ENCODE measurements around the gene PRPF38A. TPM values are rescaled to one million over a fixed set of nuclear protein-coding genes. Genes with fewer than 3 reads are reported as not detected.

Gene PRPF38A
- total and polyA plus RNA-seq, 2 of the 4 experiments (the other 2 are of a cell fraction), result 19.0 to 23.5 TPM

GRCh38 chr1:52424813-52425212 lies 20.4 kb downstream of the PRPF38A start:
- dilution Hi-C loops (cut with HindIII; ENCODE audit: low sequenced_read_pairs, unreplicated experiment), result no loop called here
- intact Hi-C loops (cut with micrococcal nuclease), result loop anchor here (5.0 kb wide), 1 partner anchor 262 kb away; no protein-coding TSS in a partner anchor

More at GRCh38 chr1:52424813-52425212, 20.4 kb downstream of the PRPF38A start:
- Histone ChIP-seq H2AK5ac (ENCODE audit: low read depth, low read length) (no peak overlapping the region), H3K27me3 (ENCODE audit: control insufficient read depth, insufficient read depth, low read length) (no peaks in the 10 kb centered on the region), H3K9ac (ENCODE audit: low read depth, low read length) (no peak overlapping the region), H4K8ac (ENCODE audit: low read depth in 2 of 2, low read length in 2 of 2) (no peak overlapping the region), H2AFZ (replicated peaks; ENCODE audit: low read length, poor library complexity) (no peak overlapping the region), H3K56ac (ENCODE audit: extremely low read depth, insufficient read depth, low read length) (no peak overlapping the region), H3K79me1 (ENCODE audit: low read depth in 1 of 2, low read length in 2 of 2) (peaks cover 3 to 28% of the 10 kb centered on the region in 2 experiments; a peak in 3 of 4 replicates), H4K20me1 (ENCODE audit: insufficient read depth, low read length) (peaks cover 10% of the 10 kb centered on the region; the same call in 1 of the 2 replicates), H3K4me2 (ENCODE audit: low read depth, low read length) (peak overlapping the region; percentile 13; the same call in 1 of the 2 replicates), H3K23ac (ENCODE audit: low read depth, low read length) (no peak overlapping the region), H3K4me3 (ENCODE audit: insufficient read depth, low read depth, low read length) (no peak overlapping the region), H2BK15ac (ENCODE audit: low read depth, low read length) (no peak overlapping the region), H4K91ac (ENCODE audit: insufficient read depth, low read depth, low read length) (no peak overlapping the region), H3K36me3 (ENCODE audit: control insufficient read depth, insufficient read depth, low read length) (peaks cover 13% of the 10 kb centered on the region), H3K9me1 (ENCODE audit: insufficient read depth, low read length) (peaks cover 12% of the 10 kb centered on the region), H3K4me1 (ENCODE audit: control insufficient read depth, insufficient read depth, low read length) (peaks cover 16% of the 10 kb centered on the region), H3K14ac (replicated peaks; ENCODE audit: low read depth, low read length) (no peak overlapping the region), H3K27ac (ENCODE audit: insufficient read depth, low read length) (no peak overlapping the region), H2BK120ac (ENCODE audit: low read depth, low read length) (no peak overlapping the region), H3K18ac (ENCODE audit: low read depth, low read length) (no peak overlapping the region), H3K4ac (ENCODE audit: low read depth, low read length) (no peak overlapping the region), H2BK20ac (ENCODE audit: low read depth, low read length) (no peak overlapping the region), H2BK5ac (ENCODE audit: low read depth, low read length, poor library complexity, severe bottlenecking) (no peak overlapping the region), H3K9me3 (ENCODE audit: control insufficient read depth, insufficient read depth, low read length) (no peaks in the 10 kb centered on the region), H4K5ac (ENCODE audit: low read depth, low read length) (no peak overlapping the region), H2AK9ac (replicated peaks; ENCODE audit: low read depth, low read length, poor library complexity) (no peak overlapping the region)
- DNase-seq, result peak; percentile 70
- peak; percentile 35 for ATAC-seq (ENCODE audit: low read depth)
- TF ChIP-seq CEBPB (IDR thresholded peaks at IDR 0.05; ENCODE audit: low read depth, low read length) (peak; percentile 26; the same call in 1 of the 2 replicates), RFX5 (IDR thresholded peaks at IDR 0.05; ENCODE audit: low read depth, low read length) (no peak), NFE2L2 (IDR thresholded peaks at IDR 0.05; ENCODE audit: low read depth, low read length) (no peak)
- POLR2A ChIA-PET (ENCODE audit: unreplicated experiment), result no interaction called here
- in situ Hi-C loops (cut with MboI; ENCODE audit: low sequenced_read_pairs), result no loop called here
- CTCF ChIA-PET, result no interaction called here
- BruUV-seq (replicated peaks), result no TSS peak
- WGBS, 2 experiments (ENCODE audit: extremely low coverage in 2 of 2, insufficient read length in 1 of 2), result 100% methylated on average over 1 of the region's 1 CpG; no CpG with 5 or more reads in 1 of the 2 experiments
